OCI-LY7 (cell line): ENCODE data around the gene MRO. TPM values are rescaled to one million over a fixed set of nuclear protein-coding genes. Genes with fewer than 3 reads are reported as not detected.

ENCODE experiments used
- BruUV-seq: library from RNA; stranded (reverse); fragments of 400-500 nt; replicated peaks from 2 replicates; lab custom pipeline; 2021; lab: Mats Ljungman, UMichigan
- CTCF ChIA-PET: fragments of 300-600 bp; sonication (Branson Sonifier 250); formaldehyde crosslinking; loops from one replicate; lab custom pipeline; 2022; ENCODE audit warnings: antibody characterized with exemption; ENCODE audit not compliant: unreplicated experiment; lab: Charles Lee
- POLR2A ChIA-PET: fragments of 300-600 bp; sonication (Branson Sonifier 250); formaldehyde crosslinking; loops from one replicate; lab custom pipeline; 2022; ENCODE audit warnings: antibody characterized with exemption; lab: Charles Lee
- DNase-seq: peaks from one replicate; pipeline ENCODE4 v3.0.0-alpha.2; 2015; ENCODE audit warnings: low spot score
- H2AFZ ChIP-seq: fragments of 200-600 bp; sonication (generic), shearing (Covaris generic); 2 replicates; pipeline ENCODE4 v1.6.1; 2014; ENCODE audit warnings: mild to moderate bottlenecking, antibody characterized with exemption, low read length, moderate library complexity
- H3K27ac ChIP-seq: fragments of 200-600 bp; sonication (generic); 2 replicates; pipeline ENCODE4 v1.5.1; 2014; ENCODE audit warnings: mixed run types, low read depth, mild to moderate bottlenecking, moderate library complexity, low read length, inconsistent platforms; ENCODE audit not compliant: poor library complexity, severe bottlenecking
- H3K36me3 ChIP-seq: fragments of 200-600 bp; sonication (generic); 2 replicates; pipeline ENCODE4 v1.6.1; 2014; ENCODE audit warnings: mild to moderate bottlenecking, antibody characterized with exemption, low read length, moderate library complexity, mixed read lengths; ENCODE audit not compliant: insufficient read depth
- H3K4me1 ChIP-seq: fragments of 200-600 bp; sonication (generic); 2 replicates; pipeline ENCODE4 v1.5.1; 2014; ENCODE audit warnings: mild to moderate bottlenecking, low read length; ENCODE audit not compliant: insufficient read depth, poor library complexity, severe bottlenecking
- H3K4me2 ChIP-seq: fragments of 200-600 bp; sonication (generic); 2 replicates; pipeline ENCODE4 v1.6.1; 2014; ENCODE audit warnings: mild to moderate bottlenecking, low read length
- H3K4me3 ChIP-seq: fragments of 200-600 bp; sonication (generic); 2 replicates; pipeline ENCODE4 v1.5.1; 2014; ENCODE audit warnings: mild to moderate bottlenecking, low read depth, low read length; ENCODE audit not compliant: poor library complexity, severe bottlenecking
- H3K79me2 ChIP-seq: fragments of 200-600 bp; sonication (generic); 2 replicates; pipeline ENCODE4 v1.6.1; 2016; ENCODE audit warnings: low read depth, mild to moderate bottlenecking, low read length, moderate library complexity, mixed read lengths; ENCODE audit not compliant: insufficient read depth
- H3K9me2 ChIP-seq: fragments of 200-600 bp; sonication (generic); 2 replicates; pipeline ENCODE4 v1.6.1; 2016; ENCODE audit warnings: mild to moderate bottlenecking, low read length, mixed read lengths; ENCODE audit not compliant: insufficient read depth
- H3K9me3 ChIP-seq: fragments of 200-600 bp; sonication (generic); 2 replicates; pipeline ENCODE4 v1.6.1; 2014; ENCODE audit warnings: mild to moderate bottlenecking, mixed run types, low read length, mixed read lengths
- H4K20me1 ChIP-seq: fragments of 200-600 bp; sonication (generic); 2 replicates; pipeline ENCODE4 v1.6.1; 2014; ENCODE audit warnings: mild to moderate bottlenecking, antibody characterized with exemption, low read length, moderate library complexity, mixed read lengths; ENCODE audit not compliant: insufficient read depth
- CTCF ChIP-seq: fragments of 200-600 bp; sonication (generic); conservative IDR thresholded peaks from 2 replicates; pipeline ENCODE4 v1.5.1; 2014; ENCODE audit warnings: mild to moderate bottlenecking, antibody characterized with exemption, low read length, moderate library complexity, mixed read lengths
- EZH2phosphoT487 ChIP-seq: fragments of 200-600 bp; sonication (generic); IDR thresholded peaks from 2 replicates; pipeline ENCODE4 v1.6.1; 2018; ENCODE audit warnings: low read depth, borderline replicate concordance, mild to moderate bottlenecking, mixed run types, antibody characterized with exemption, low read length, moderate library complexity, mixed read lengths
- intact Hi-C: fragments of 100-400 bp; cut with micrococcal nuclease; formaldehyde crosslinking; loops from one replicate; pipeline ENCODE4 v1.10.0; 2022; ENCODE audit not compliant: unreplicated experiment
- total RNA-seq, 2 experiments: library from RNA; depleted of rRNA in 1 of 2; stranded (reverse); fragments of >200 nt in 1 of 2; shearing (Covaris generic) in 1 of 2; gene quantifications; 2 replicates each; pipeline ENCODE4 v1.2.3, GENCODE V29; 2014 to 2022

The MRO gene
- total RNA-seq, 2 experiments from 2014 or later, result 0.22 to 0.46 TPM

DNA sequence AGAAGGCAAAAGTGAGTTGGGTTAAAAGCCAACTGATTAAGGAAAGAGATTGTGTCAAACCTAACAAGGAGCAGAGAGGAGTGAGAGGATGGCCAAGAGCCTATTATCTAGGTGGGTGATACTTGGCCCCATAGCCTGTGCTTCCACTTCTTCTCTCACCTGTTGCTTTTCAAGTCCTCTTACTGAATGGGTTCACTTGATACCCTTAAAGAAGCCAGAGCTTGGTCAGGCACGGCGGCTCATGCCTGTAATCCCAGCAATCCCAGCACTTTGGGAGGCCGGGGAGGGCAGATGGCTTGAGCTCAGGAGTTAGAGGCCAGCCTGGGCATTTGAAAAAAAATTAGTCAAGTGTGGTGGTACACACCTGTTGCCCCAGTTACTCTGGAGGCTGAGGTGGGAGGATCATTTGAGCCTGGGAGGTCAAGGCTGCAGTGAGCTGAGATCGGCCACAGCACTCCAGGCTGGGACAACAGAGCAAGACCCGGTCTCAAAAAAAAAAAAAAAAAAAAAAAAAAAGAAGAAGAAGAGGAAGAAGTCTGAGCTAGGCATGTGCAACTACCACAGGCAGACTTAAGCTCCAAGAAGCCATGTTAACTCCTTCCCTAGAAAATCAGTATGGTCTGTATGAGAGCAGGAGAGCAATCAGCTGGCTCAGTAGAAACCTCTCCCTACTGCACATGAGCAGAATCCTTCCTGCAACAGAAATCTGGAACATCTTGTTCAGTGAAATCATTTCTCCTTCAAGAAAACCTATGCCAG is 30.7 kb upstream of the MRO start:
- ChIA-PET CTCF (no interaction called here), POLR2A (interaction anchor here (0.9 kb wide), 1 partner anchor 27 kb away, joined by 7 read pairs; no protein-coding TSS in a partner anchor)
- Histone ChIP-seq H3K9me2 (no peaks in the 10 kb centered on the region), H3K36me3 (no peaks in the 10 kb centered on the region), H4K20me1 (no peaks in the 10 kb centered on the region), H3K9me3 (no peaks in the 10 kb centered on the region), H3K4me1 (no peaks in the 10 kb centered on the region), H3K4me2 (no peak overlapping the region), H2AFZ (no peak overlapping the region), H3K27ac (no peak overlapping the region), H3K79me2 (no peaks in the 10 kb centered on the region), H3K4me3 (no peak overlapping the region)
- no TSS peak for BruUV-seq
- intact Hi-C loops, result no loop called here
- TF ChIP-seq CTCF, result no peak
- TF ChIP-seq EZH2phosphoT487, result no peak
- DNase-seq, result no peak

DNA sequence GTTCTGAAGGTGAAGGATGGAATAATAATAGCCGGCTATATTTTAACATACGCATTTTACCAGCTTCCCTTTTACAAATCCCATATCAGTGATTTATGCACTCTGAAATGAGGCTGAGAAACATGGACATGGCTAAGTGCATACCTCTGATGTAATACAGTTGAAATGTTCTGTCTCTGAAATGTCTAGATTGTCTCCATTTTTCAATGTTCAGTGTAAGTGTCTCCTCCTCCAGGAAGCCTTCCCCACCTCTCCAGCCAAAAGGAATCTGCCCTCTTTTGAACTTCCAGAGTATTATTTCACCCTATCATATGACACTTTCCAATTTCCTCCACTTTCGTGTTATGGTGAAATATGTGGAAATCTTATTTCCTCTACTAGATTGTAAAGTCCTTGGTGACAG is 29.6 kb upstream of the MRO start:
- H3K4me2 ChIP-seq, result no peak overlapping the region
- no peak overlapping the region for H3K4me3 ChIP-seq
- no peaks in the 10 kb centered on the region for H3K9me3 ChIP-seq
- no peaks in the 10 kb centered on the region for H3K4me1 ChIP-seq
- BruUV-seq, result no TSS peak
- H3K27ac ChIP-seq, result no peak overlapping the region
- ChIA-PET POLR2A (no interaction called here), CTCF (no interaction called here)
- no peak overlapping the region for H2AFZ ChIP-seq
- DNase-seq, result no peak
- no peaks in the 10 kb centered on the region for H3K79me2 ChIP-seq
- intact Hi-C loops, result no loop called here
- TF ChIP-seq EZH2phosphoT487 (no peak), CTCF (no peak)
- no peaks in the 10 kb centered on the region for H3K36me3 ChIP-seq
- no peaks in the 10 kb centered on the region for H3K9me2 ChIP-seq
- no peaks in the 10 kb centered on the region for H4K20me1 ChIP-seq

GRCh38 chr18:50848991-50849390 is 29.2 kb upstream of the MRO start:
- H3K36me3 ChIP-seq, result no peaks in the 10 kb centered on the region
- H3K4me2 ChIP-seq, result no peak overlapping the region
- H3K9me2 ChIP-seq, result no peaks in the 10 kb centered on the region
- CTCF ChIA-PET, result no interaction called here
- H4K20me1 ChIP-seq, result no peaks in the 10 kb centered on the region
- H3K27ac ChIP-seq, result no peak overlapping the region
- intact Hi-C loops, result no loop called here
- no peaks in the 10 kb centered on the region for H3K4me1 ChIP-seq
- POLR2A ChIA-PET, result no interaction called here
- TF ChIP-seq CTCF (no peak), EZH2phosphoT487 (no peak)
- no peak overlapping the region for H2AFZ ChIP-seq
- H3K79me2 ChIP-seq, result no peaks in the 10 kb centered on the region
- H3K9me3 ChIP-seq, result no peaks in the 10 kb centered on the region
- no peak overlapping the region for H3K4me3 ChIP-seq
- BruUV-seq, result no TSS peak
- no peak for DNase-seq
